CD14-positive monocyte (primary cell): ENCODE results near the gene ZNF782. TPM values are rescaled to one million over a fixed set of nuclear protein-coding genes. Genes with fewer than 3 reads are reported as not detected.

ENCODE experiments used
- DNase-seq, 3 donors: peaks; one replicate each; pipeline ENCODE4 v3.0.0-alpha.2; 2011 to 2022
- H2AFZ ChIP-seq: 2 replicates; pipeline ENCODE4 v1.6.0; 2012; ENCODE audit warnings: mild to moderate bottlenecking, low read depth, low read length, inconsistent platforms; ENCODE audit not compliant: insufficient read depth, poor library complexity, severe bottlenecking
- H3K27ac ChIP-seq, 2 donors: 1 replicate in 1 of 2; 2 replicates in 1 of 2; pipeline ENCODE4 v1.5.1; 2012 to 2013; ENCODE audit warnings: low read length in 2 of 2, control low read depth in 1 of 2, inconsistent platforms in 1 of 2, low read depth in 1 of 2, mild to moderate bottlenecking in 1 of 2
- H3K27me3 ChIP-seq, 2 donors: one replicate each; pipeline versions ENCODE4 v1.6.0 to v1.6.1; 2011 to 2013; ENCODE audit warnings: low read length in 2 of 2; ENCODE audit not compliant: control insufficient read depth in 2 of 2, insufficient read depth in 2 of 2
- H3K36me3 ChIP-seq, 2 donors: replicated peaks in 1 of 2; 1 replicate in 1 of 2; 2 replicates in 1 of 2; pipeline versions ENCODE4 v1.5.1 to v1.6.1; 2012 to 2013; ENCODE audit warnings: low read length in 2 of 2, control low read depth in 1 of 2, inconsistent platforms in 1 of 2, mild to moderate bottlenecking in 1 of 2; ENCODE audit not compliant: insufficient read depth in 2 of 2, control insufficient read depth in 1 of 2
- H3K4me1 ChIP-seq, 2 donors: 1 replicate in 1 of 2; 2 replicates in 1 of 2; pipeline versions ENCODE4 v1.5.1 to v1.6.1; 2012 to 2013; ENCODE audit warnings: low read length in 2 of 2, control low read depth in 1 of 2, inconsistent platforms in 1 of 2, mild to moderate bottlenecking in 1 of 2, moderate library complexity in 1 of 2; ENCODE audit not compliant: insufficient read depth in 2 of 2, control insufficient read depth in 1 of 2
- H3K4me2 ChIP-seq: replicated peaks from 2 replicates; pipeline ENCODE3; 2012; ENCODE audit warnings: low read length, moderate library complexity, mild to moderate bottlenecking; ENCODE audit not compliant: poor library complexity, severe bottlenecking; ENCODE audit errors: extremely low read depth
- H3K4me3 ChIP-seq, 3 experiments: fragments of 200-600 bp in 1 of 3; sonication (generic) in 1 of 3; replicated peaks in 1 of 3; 1 replicate in 2 of 3; 2 replicates in 1 of 3; pipeline ENCODE4 v1.5.1; 2011 to 2013; ENCODE audit warnings: low read length in 3 of 3, mild to moderate bottlenecking in 3 of 3, control low read depth in 2 of 3, low read depth in 2 of 3, inconsistent platforms in 1 of 3, moderate library complexity in 1 of 3
- H3K79me2 ChIP-seq: 2 replicates; pipeline ENCODE4 v1.6.0; 2012; ENCODE audit warnings: mild to moderate bottlenecking, control low read depth, inconsistent platforms, low read length, moderate library complexity; ENCODE audit not compliant: insufficient read depth
- H3K9ac ChIP-seq: 2 replicates; pipeline ENCODE4 v1.6.0; 2017; ENCODE audit warnings: low read length, mild to moderate bottlenecking; ENCODE audit not compliant: insufficient read depth, poor library complexity, severe bottlenecking
- H3K9me3 ChIP-seq, 2 donors: replicated peaks in 1 of 2; 1 replicate in 1 of 2; 2 replicates in 1 of 2; pipeline versions ENCODE4 v1.5.1 to v1.6.1; 2012 to 2013; ENCODE audit warnings: low read length in 2 of 2, control low read depth in 1 of 2; ENCODE audit not compliant: control insufficient read depth in 1 of 2, insufficient read depth in 1 of 2
- H4K20me1 ChIP-seq: 2 replicates; pipeline ENCODE4 v1.6.0; 2012; ENCODE audit warnings: mild to moderate bottlenecking, low read length, control low read depth, moderate library complexity; ENCODE audit not compliant: insufficient read depth
- H3K27ac Mint-ChIP-seq, 7 donors: one replicate each; pipeline ENCODE4 v1.8.0; 2020; ENCODE audit warnings: mild to moderate bottlenecking in 7 of 7, mixed read lengths in 7 of 7, moderate library complexity in 6 of 7, inconsistent platforms in 2 of 7
- H3K27me3 Mint-ChIP-seq, 3 donors: one replicate each; pipeline ENCODE4 v1.8.0; 2021 to 2022; ENCODE audit warnings: low read depth in 3 of 3, mild to moderate bottlenecking in 3 of 3, mixed read lengths in 3 of 3, moderate library complexity in 3 of 3, inconsistent platforms in 1 of 3
- H3K36me3 Mint-ChIP-seq, 2 donors: one replicate each; pipeline ENCODE4 v1.8.0; 2020; ENCODE audit warnings: mixed read lengths in 2 of 2, inconsistent platforms in 1 of 2, mild to moderate bottlenecking in 1 of 2
- H3K4me1 Mint-ChIP-seq: one replicate; pipeline ENCODE4 v1.8.0; 2020; ENCODE audit warnings: mild to moderate bottlenecking, mixed read lengths
- H3K4me3 Mint-ChIP-seq, 2 donors: one replicate each; pipeline ENCODE4 v1.8.0; 2020; ENCODE audit warnings: mild to moderate bottlenecking in 2 of 2, mixed read lengths in 2 of 2, moderate library complexity in 1 of 2
- H3K9me3 Mint-ChIP-seq, 7 donors: one replicate each; pipeline ENCODE4 v1.8.0; 2020 to 2022; ENCODE audit warnings: mixed read lengths in 7 of 7, mild to moderate bottlenecking in 6 of 7, moderate library complexity in 6 of 7, inconsistent platforms in 2 of 7
- WGBS: methylation state at CpG from one replicate; pipeline ENCODE4 v1.1.5; 2013; ENCODE audit warnings: missing lambda C conversion rate; ENCODE audit not compliant: insufficient coverage; 5-methylcytosine and 5-hydroxymethylcytosine counted together
- intact Hi-C, 2 donors: fragments of 100-400 bp; cut with micrococcal nuclease; formaldehyde crosslinking; loops; one replicate each; pipeline versions ENCODE4 v1.15.0 to v1.15.1; 2023
- polyA plus RNA-seq, 3 donors: library from polyadenylated mRNA; depleted of rRNA in 1 of 3; unstranded in 2 of 3; stranded (reverse) in 1 of 3; fragments of 300-500 nt in 2 of 3; fragments of >200 nt in 1 of 3; fragmentation: Illumina TruSeq in 2 of 3; gene quantifications; 1 replicate in 2 of 3; 2 replicates in 1 of 3; pipeline ENCODE4 v1.2.3, GENCODE V29; 2012 to 2021
- TF ChIP-seq, protein P1 (sequence below): fragments of 200-600 bp; IDR thresholded peaks from one replicate; pipeline ENCODE4 v1.8.0; 2022; ENCODE audit warnings: antibody characterized with exemption, mild to moderate bottlenecking

Gene ZNF782
- polyA plus RNA-seq, 3 donors: 1.1 to 1.3 (median 1.1) TPM

DNA sequence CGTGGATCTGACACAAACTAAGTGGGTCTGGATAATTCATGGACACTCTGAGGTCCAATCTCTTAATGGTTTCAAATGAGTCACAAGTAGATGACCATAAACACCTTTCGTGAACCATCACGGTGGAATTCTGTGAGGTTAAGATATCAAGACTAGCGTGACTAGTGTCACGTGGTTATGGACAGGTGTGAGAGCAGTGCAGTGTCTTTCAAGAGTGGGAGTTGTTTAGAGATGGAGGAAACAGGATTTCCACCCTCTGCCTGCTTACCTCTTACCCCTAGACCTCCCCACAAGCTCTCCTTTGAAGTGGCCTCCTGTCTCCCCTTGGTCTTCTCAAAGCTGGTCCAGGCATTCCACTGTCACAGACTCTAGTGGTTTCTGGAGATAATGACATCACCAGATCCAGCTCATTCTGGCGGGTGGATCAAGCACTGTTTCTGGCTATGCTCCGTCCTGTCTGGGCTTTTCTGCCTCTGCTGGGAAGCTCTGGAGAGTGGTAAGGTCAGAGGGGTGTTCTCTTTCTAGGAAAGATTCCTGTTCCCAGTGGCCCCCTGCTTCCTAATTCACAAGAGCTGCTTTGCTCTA, 20.0 kb upstream of the ZNF782 start:
- H4K20me1 ChIP-seq: no peaks in the 10 kb centered on the region
- H3K4me1 ChIP-seq: peaks cover 17 to 27% of the 10 kb centered on the region in 2 donors
- H3K79me2 ChIP-seq: no peaks in the 10 kb centered on the region
- H3K36me3 Mint-ChIP-seq: peaks cover 0 to 5% of the 10 kb centered on the region in 2 donors
- H3K36me3 ChIP-seq: no peaks in the 10 kb centered on the region
- H3K9me3 ChIP-seq: peaks cover 3 to 25% of the 10 kb centered on the region in 2 donors
- no peak for DNase-seq
- no peak overlapping the region for H3K4me3 ChIP-seq
- TF ChIP-seq, protein P1, sequence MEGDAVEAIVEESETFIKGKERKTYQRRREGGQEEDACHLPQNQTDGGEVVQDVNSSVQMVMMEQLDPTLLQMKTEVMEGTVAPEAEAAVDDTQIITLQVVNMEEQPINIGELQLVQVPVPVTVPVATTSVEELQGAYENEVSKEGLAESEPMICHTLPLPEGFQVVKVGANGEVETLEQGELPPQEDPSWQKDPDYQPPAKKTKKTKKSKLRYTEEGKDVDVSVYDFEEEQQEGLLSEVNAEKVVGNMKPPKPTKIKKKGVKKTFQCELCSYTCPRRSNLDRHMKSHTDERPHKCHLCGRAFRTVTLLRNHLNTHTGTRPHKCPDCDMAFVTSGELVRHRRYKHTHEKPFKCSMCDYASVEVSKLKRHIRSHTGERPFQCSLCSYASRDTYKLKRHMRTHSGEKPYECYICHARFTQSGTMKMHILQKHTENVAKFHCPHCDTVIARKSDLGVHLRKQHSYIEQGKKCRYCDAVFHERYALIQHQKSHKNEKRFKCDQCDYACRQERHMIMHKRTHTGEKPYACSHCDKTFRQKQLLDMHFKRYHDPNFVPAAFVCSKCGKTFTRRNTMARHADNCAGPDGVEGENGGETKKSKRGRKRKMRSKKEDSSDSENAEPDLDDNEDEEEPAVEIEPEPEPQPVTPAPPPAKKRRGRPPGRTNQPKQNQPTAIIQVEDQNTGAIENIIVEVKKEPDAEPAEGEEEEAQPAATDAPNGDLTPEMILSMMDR: no peak
- no peak overlapping the region for H2AFZ ChIP-seq
- H3K27me3 Mint-ChIP-seq: peaks cover 50 to 56% (median 54%) of the 10 kb centered on the region in 3 donors
- intact Hi-C loops: no loop called here
- H3K27ac Mint-ChIP-seq: no peak overlapping the region
- H3K9me3 Mint-ChIP-seq: peaks cover 0 to 17% (median 14%) of the 10 kb centered on the region in 7 donors
- 75% methylated on average over 1 of the region's 7 CpGs for WGBS
- no peak overlapping the region for H3K27ac ChIP-seq
- no peak overlapping the region for H3K4me3 Mint-ChIP-seq
- no peak overlapping the region for H3K4me2 ChIP-seq
- peaks cover 39 to 58% of the 10 kb centered on the region in 2 donors for H3K27me3 ChIP-seq
- H3K4me1 Mint-ChIP-seq: peaks cover 27% of the 10 kb centered on the region
- H3K9ac ChIP-seq: no peak overlapping the region

DNA sequence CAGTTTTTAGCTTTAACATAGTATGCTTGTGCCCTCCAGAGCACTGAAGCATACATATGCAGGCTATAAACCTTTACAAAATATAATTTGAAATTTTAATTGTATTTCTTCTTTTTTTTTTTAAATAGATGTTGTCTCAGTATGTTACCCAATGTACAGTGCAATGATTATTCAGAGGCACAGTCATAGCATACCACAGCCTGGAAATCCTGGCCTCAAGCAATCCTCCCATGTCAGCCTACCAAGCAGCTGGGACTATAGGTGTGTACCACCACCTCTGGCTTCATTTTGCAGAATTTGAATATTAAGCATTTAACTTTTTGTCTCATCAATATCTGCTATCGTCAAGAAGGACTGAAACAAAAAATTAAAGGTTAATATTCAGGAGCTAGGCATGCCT, 16.9 kb upstream of the ZNF782 start:
- H3K9me3 ChIP-seq: peaks cover 5 to 9% of the 10 kb centered on the region in 2 donors
- H3K27ac ChIP-seq: no peak overlapping the region
- no peak overlapping the region for H2AFZ ChIP-seq
- no peak overlapping the region for H3K4me2 ChIP-seq
- H3K36me3 ChIP-seq: no peaks in the 10 kb centered on the region
- H3K9ac ChIP-seq: no peak overlapping the region
- H3K79me2 ChIP-seq: no peaks in the 10 kb centered on the region
- no peak overlapping the region for H3K27ac Mint-ChIP-seq
- peaks cover 13% of the 10 kb centered on the region for H3K4me1 Mint-ChIP-seq
- intact Hi-C loops: no loop called here
- TF ChIP-seq, protein P1: no peak
- peaks cover 19 to 27% of the 10 kb centered on the region in 2 donors for H3K27me3 ChIP-seq
- no peak overlapping the region for H3K4me3 ChIP-seq
- H3K9me3 Mint-ChIP-seq: peaks cover 0 to 8% (median 3%) of the 10 kb centered on the region in 7 donors
- 100% methylated on average over 1 of the region's 1 CpG for WGBS
- DNase-seq: no peak
- peaks cover 0 to 4% of the 10 kb centered on the region in 2 donors for H3K36me3 Mint-ChIP-seq
- H3K4me1 ChIP-seq: peaks cover 10 to 12% of the 10 kb centered on the region in 2 donors
- H4K20me1 ChIP-seq: no peaks in the 10 kb centered on the region
- peaks cover 24 to 26% (median 25%) of the 10 kb centered on the region in 3 donors for H3K27me3 Mint-ChIP-seq
- H3K4me3 Mint-ChIP-seq: no peak overlapping the region
